Measurements from ENCODE around the gene MYH14.

MYH14 gene

DNA sequence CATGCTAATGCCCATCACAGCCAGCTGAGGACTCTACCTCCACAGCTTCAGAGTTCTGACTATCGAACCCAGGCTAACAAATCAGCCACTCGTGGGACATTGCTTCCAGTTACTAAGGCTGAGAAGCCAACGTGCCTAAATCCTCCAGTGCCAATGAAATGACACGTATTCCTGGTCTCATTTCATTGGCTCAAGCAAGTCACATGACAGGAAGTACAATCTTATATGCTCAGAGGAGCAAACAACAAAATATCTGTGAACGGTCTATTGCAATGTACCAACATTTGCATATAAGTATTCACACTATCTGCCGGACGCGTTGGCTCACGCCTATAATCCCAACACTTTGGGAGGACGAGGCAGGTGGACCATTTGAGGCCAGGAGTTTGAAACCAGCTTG, 27.5 kb upstream of the MYH14 start:
- H3K27me3 ChIP-seq (replicated peaks): no peaks in the 10 kb centered on the region
- no peaks in the 10 kb centered on the region for H3K36me3 ChIP-seq (replicated peaks)
- no peak for DNase-seq
- no peak overlapping the region for H3K27ac ChIP-seq
- no peak overlapping the region for H3K4me3 ChIP-seq (ENCODE audit: low read depth, low read length)
- in situ Hi-C loops (cut with HindIII; ENCODE audit: low pct_ligation_motif_present, low sequenced_read_pairs): no loop called here
- TF ChIP-seq, protein P1, sequence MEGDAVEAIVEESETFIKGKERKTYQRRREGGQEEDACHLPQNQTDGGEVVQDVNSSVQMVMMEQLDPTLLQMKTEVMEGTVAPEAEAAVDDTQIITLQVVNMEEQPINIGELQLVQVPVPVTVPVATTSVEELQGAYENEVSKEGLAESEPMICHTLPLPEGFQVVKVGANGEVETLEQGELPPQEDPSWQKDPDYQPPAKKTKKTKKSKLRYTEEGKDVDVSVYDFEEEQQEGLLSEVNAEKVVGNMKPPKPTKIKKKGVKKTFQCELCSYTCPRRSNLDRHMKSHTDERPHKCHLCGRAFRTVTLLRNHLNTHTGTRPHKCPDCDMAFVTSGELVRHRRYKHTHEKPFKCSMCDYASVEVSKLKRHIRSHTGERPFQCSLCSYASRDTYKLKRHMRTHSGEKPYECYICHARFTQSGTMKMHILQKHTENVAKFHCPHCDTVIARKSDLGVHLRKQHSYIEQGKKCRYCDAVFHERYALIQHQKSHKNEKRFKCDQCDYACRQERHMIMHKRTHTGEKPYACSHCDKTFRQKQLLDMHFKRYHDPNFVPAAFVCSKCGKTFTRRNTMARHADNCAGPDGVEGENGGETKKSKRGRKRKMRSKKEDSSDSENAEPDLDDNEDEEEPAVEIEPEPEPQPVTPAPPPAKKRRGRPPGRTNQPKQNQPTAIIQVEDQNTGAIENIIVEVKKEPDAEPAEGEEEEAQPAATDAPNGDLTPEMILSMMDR (IDR thresholded peaks at IDR 0.05; ENCODE audit: low read depth, low read length, missing control alignments): no peak

DNA sequence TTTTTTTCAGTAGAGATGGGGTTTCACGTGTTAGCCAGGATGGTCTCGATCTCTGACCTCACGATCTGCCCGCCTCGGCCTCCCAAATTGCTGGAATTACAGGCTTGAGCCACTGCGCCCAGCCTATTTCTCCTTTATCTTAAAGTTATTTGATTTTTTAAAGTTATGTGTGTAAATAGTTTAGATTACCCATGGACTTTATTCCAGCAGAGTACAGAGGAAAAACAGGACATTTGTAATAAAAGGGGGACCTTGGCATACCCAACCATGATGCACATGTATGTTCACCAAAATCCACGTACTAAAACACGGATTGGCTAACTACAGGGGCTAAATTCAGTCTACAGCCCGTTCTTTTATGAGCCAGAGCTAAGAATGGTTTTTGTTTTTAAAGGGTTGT, 26.6 kb upstream of the MYH14 start:
- Histone ChIP-seq H3K36me3 (replicated peaks) (no peaks in the 10 kb centered on the region), H3K4me3 (ENCODE audit: low read depth, low read length) (no peak overlapping the region), H3K27ac (no peak overlapping the region), H3K27me3 (replicated peaks) (no peaks in the 10 kb centered on the region)
- in situ Hi-C loops (cut with HindIII; ENCODE audit: low pct_ligation_motif_present, low sequenced_read_pairs): no loop called here
- DNase-seq: no peak
- TF ChIP-seq, protein P1 (IDR thresholded peaks at IDR 0.05; ENCODE audit: low read depth, low read length, missing control alignments): no peak

DNA sequence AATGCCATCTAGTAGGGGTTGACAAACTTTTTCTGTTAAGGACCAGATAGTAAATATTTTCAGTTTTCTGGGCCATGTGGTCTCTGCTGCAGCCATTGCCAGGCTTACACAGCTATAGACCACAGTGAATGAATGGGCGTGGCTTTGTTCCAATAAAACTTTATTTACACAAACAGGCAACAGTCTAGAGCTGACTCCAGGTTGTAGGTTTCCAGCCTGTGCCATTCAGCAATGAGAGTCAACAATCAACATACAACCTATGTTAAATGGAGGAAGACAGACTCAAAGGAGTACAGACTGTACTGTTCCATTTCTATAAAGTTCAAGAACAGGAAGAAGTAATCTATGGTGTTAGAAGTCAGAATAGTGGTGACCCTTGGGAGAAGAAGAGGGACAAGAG, 25.1 kb upstream of the MYH14 start:
- Histone ChIP-seq H3K4me3 (ENCODE audit: low read depth, low read length) (no peak overlapping the region), H3K27me3 (replicated peaks) (no peaks in the 10 kb centered on the region), H3K36me3 (replicated peaks) (no peaks in the 10 kb centered on the region), H3K27ac (no peak overlapping the region)
- in situ Hi-C loops (cut with HindIII; ENCODE audit: low pct_ligation_motif_present, low sequenced_read_pairs): no loop called here
- no peak for DNase-seq
- TF ChIP-seq, protein P1 (IDR thresholded peaks at IDR 0.05; ENCODE audit: low read depth, low read length, missing control alignments): no peak

DNA sequence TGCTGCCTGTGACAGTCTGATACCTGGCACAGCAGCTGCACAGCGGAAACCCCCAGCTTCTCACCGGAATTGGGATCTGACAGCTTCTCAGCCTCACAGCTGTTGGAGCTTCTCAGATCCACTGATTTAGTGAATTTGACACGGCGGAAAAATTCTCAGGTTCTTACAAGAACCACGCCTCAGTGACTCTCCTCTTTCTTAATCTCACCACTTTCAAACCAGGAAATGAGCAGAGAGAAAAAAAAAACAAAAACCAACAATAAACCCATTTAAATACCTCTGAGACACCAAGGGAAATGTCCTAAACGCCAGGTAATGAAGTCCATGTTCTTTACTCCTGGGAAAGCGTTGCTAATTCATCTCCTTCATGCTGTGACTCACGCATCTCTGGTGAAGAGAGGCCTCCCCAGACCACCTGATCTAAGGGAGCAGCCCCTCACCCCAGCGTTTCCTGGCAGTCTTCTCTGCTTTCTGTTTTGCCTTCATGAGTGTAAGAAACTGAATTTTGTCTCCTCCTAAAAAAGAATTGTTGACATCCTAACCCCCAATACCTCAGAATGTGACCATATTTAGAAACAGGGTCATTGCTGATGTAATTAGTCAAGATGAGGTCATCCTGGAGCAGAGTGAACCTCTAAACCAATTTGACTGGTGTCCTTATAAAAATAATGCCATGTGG, 24.4 kb upstream of the MYH14 start:
- in situ Hi-C loops (cut with HindIII; ENCODE audit: low pct_ligation_motif_present, low sequenced_read_pairs): no loop called here

DNA sequence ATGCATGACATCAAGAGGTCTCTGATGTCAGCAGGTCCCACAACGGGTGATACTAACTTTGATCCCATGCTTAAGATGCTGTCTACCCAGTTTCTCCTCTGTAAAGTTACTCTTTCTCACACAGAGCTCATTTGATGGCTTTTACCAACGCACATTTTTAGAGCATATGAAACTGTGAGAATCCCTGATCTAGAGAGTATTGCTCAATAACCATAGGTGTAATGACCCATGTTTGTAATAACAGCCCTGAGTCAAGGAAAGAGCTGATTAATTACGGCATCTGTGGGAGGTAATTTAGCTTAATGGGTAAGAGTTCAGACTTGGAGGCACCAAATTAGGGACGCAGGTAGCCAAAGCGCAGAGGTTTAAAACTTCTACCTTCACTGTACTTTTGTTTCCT, 22.3 kb upstream of the MYH14 start:
- H3K36me3 ChIP-seq (replicated peaks): no peaks in the 10 kb centered on the region
- TF ChIP-seq, protein P1 (IDR thresholded peaks at IDR 0.05; ENCODE audit: low read depth, low read length, missing control alignments): no peak
- no peak overlapping the region for H3K27ac ChIP-seq
- no peak for DNase-seq
- H3K4me3 ChIP-seq (ENCODE audit: low read depth, low read length): no peak overlapping the region
- H3K27me3 ChIP-seq (replicated peaks): no peaks in the 10 kb centered on the region
- in situ Hi-C loops (cut with HindIII; ENCODE audit: low pct_ligation_motif_present, low sequenced_read_pairs): no loop called here

More for the DNA sequence above, 24.4 kb upstream of the MYH14 start:
- no peak for DNase-seq
- TF ChIP-seq, protein P1 (IDR thresholded peaks at IDR 0.05; ENCODE audit: low read depth, low read length, missing control alignments): no peak
- no peak overlapping the region for H3K27ac ChIP-seq
- H3K36me3 ChIP-seq (replicated peaks): no peaks in the 10 kb centered on the region
- no peaks in the 10 kb centered on the region for H3K27me3 ChIP-seq (replicated peaks)
- H3K4me3 ChIP-seq (ENCODE audit: low read depth, low read length): no peak overlapping the region

DNA sequence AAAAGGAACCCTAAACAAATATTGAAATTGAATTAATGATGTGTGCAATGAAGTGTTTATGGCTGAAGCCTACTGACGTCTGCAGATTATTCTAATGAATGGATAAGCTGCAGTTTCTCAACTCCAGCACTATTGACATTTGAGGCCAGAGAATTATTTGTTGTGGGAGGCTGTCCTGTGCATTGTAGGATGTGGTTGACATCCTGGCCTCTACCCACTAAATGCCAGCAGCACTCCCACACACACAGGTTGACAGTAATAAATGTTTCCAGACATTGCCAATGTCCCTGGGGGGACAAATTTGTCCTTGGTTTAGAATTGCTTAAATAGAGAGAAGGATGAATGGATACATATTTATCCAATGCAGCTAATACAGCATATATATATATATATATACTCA, 19.2 kb upstream of the MYH14 start:
- no peak for DNase-seq
- Histone ChIP-seq H3K27me3 (replicated peaks) (no peaks in the 10 kb centered on the region), H3K27ac (no peak overlapping the region), H3K36me3 (replicated peaks) (no peaks in the 10 kb centered on the region), H3K4me3 (ENCODE audit: low read depth, low read length) (no peak overlapping the region)
- in situ Hi-C loops (cut with HindIII; ENCODE audit: low pct_ligation_motif_present, low sequenced_read_pairs): no loop called here
- TF ChIP-seq, protein P1 (IDR thresholded peaks at IDR 0.05; ENCODE audit: low read depth, low read length, missing control alignments): no peak
